Measurements from ENCODE around the gene DTX3L. TPM values are rescaled to one million over a fixed set of nuclear protein-coding genes. Genes with fewer than 3 reads are reported as not detected.

Gene DTX3L
- 10 to 100 TPM; 21.6 to 33.5 (median 21.8) TPM for total RNA-seq

- WGBS: 0% methylated on average over 21 of the region's 56 CpGs
- Histone ChIP-seq H3K9me3 (no peaks in the 10 kb centered on the region), H3K4me3 (peak within 1 kb of the TSS; percentile 75 to 93 (median 88)), H3K36me3 (peaks cover 0 to 36% (median 30%) of the 10 kb centered on the region in 4 donors), H3K4me1 (peaks cover 23 to 74% (median 59%) of the 10 kb centered on the region in 4 donors), H3K27ac (replicated peaks in 1 of 4) (peak within 1 kb of the TSS; percentile 90 to 97 (median 95)), H3K27me3 (no peaks in the 10 kb centered on the region)
- peak; percentile 96 for DNase-seq (ENCODE audit: extremely low spot score)
- intact Hi-C loops (cut with DNase I): loop anchor here (5.0 to 10.0 kb wide), 2 partner anchors 172 to 230 kb away; partner anchors contain the start of genes HSPBAP1 and SLC49A4
- TF ChIP-seq POLR2AphosphoS5 (IDR thresholded peaks at IDR 0.05) (peak; percentile 80 to 87), EP300 (IDR thresholded peaks at IDR 0.05) (no peak)
Measured at GRCh38 chr3:122564155-122564912, at the start of gene DTX3L, which contains the start of gene PARP9. DTX3L (plus strand) TSS chr3:122564338; CDS start chr3:122564427, 89 bp downstream. PARP9 (minus strand) TSS chr3:122564300; CDS start chr3:122559620, 4,680 bp downstream.

- peak overlapping the region; percentile 95 to 98 (median 97) for H3K27ac ChIP-seq (replicated peaks in 1 of 4)
Measured at GRCh38 chr3:122515020-122515468, 49.1 kb upstream of the DTX3L start.

GRCh38 chr3:122515870-122516269, 48.3 kb upstream of the DTX3L start:
- Histone ChIP-seq H3K4me1 (peaks cover 26 to 34% (median 30%) of the 10 kb centered on the region in 4 donors), H3K27ac (replicated peaks in 1 of 4) (no peak overlapping the region), H3K36me3 (no peaks in the 10 kb centered on the region), H3K4me3 (no peak overlapping the region), H3K9me3 (no peaks in the 10 kb centered on the region), H3K27me3 (no peaks in the 10 kb centered on the region)
- 86% methylated on average over 3 of the region's 3 CpGs for WGBS
- TF ChIP-seq POLR2AphosphoS5 (IDR thresholded peaks at IDR 0.05): no peak
- TF ChIP-seq EP300 (IDR thresholded peaks at IDR 0.05): no peak
- TF ChIP-seq POLR2A (IDR thresholded peaks at IDR 0.05; ENCODE audit: low read depth): no peak
- no peak for TF ChIP-seq CTCF (IDR thresholded peaks at IDR 0.05)
- intact Hi-C loops (cut with DNase I): no loop called here
- DNase-seq (ENCODE audit: extremely low spot score): no peak

More at GRCh38 chr3:122515020-122515468, 49.1 kb upstream of the DTX3L start:
- H3K4me1 ChIP-seq: peaks cover 27 to 40% (median 34%) of the 10 kb centered on the region in 4 donors
- no peaks in the 10 kb centered on the region for H3K36me3 ChIP-seq
- WGBS: 46% methylated on average over 15 of the region's 19 CpGs
- no peak for TF ChIP-seq EP300 (IDR thresholded peaks at IDR 0.05)
- no peak for TF ChIP-seq CTCF (IDR thresholded peaks at IDR 0.05)
- TF ChIP-seq POLR2AphosphoS5 (IDR thresholded peaks at IDR 0.05): no peak
- no peak for TF ChIP-seq POLR2A (IDR thresholded peaks at IDR 0.05; ENCODE audit: low read depth)
- intact Hi-C loops (cut with DNase I): no loop called here
- H3K4me3 ChIP-seq: peak overlapping the region; percentile 81 to 93 (median 90)
- no peak for DNase-seq (ENCODE audit: extremely low spot score)
- H3K9me3 ChIP-seq: no peaks in the 10 kb centered on the region
- no peaks in the 10 kb centered on the region for H3K27me3 ChIP-seq

GRCh38 chr3:122516846-122517360, 47.2 kb upstream of the DTX3L start:
- no peak overlapping the region for H3K27ac ChIP-seq (replicated peaks in 1 of 4)
- peaks cover 16 to 24% (median 20%) of the 10 kb centered on the region in 4 donors for H3K4me1 ChIP-seq
- H3K9me3 ChIP-seq: no peaks in the 10 kb centered on the region
- TF ChIP-seq POLR2A (IDR thresholded peaks at IDR 0.05; ENCODE audit: low read depth): no peak
- TF ChIP-seq CTCF (IDR thresholded peaks at IDR 0.05): no peak
- no peak for TF ChIP-seq POLR2AphosphoS5 (IDR thresholded peaks at IDR 0.05)
- no peak for TF ChIP-seq EP300 (IDR thresholded peaks at IDR 0.05)
- 85% methylated on average over 6 of the region's 6 CpGs for WGBS
- intact Hi-C loops (cut with DNase I): no loop called here
- no peak overlapping the region for H3K4me3 ChIP-seq
- no peak for DNase-seq (ENCODE audit: extremely low spot score)
- no peaks in the 10 kb centered on the region for H3K36me3 ChIP-seq
- no peaks in the 10 kb centered on the region for H3K27me3 ChIP-seq

GRCh38 chr3:122519693-122520092, 44.4 kb upstream of the DTX3L start:
- Histone ChIP-seq H3K36me3 (no peaks in the 10 kb centered on the region), H3K9me3 (no peaks in the 10 kb centered on the region), H3K27ac (replicated peaks in 1 of 4) (no peak overlapping the region), H3K4me1 (peaks cover 0 to 5% (median 2%) of the 10 kb centered on the region in 4 donors), H3K4me3 (no peak overlapping the region), H3K27me3 (no peaks in the 10 kb centered on the region)
- intact Hi-C loops (cut with DNase I): no loop called here
- no peak for TF ChIP-seq POLR2A (IDR thresholded peaks at IDR 0.05; ENCODE audit: low read depth)
- no peak for DNase-seq (ENCODE audit: extremely low spot score)

All from esophagus muscularis mucosa (tissue), 4 donors.